ENCODE results near the gene ZNF17.
A peak's percentile ranks its signal among the peaks of the same experiment; 100 is the strongest.

The ZNF17 gene

DNA sequence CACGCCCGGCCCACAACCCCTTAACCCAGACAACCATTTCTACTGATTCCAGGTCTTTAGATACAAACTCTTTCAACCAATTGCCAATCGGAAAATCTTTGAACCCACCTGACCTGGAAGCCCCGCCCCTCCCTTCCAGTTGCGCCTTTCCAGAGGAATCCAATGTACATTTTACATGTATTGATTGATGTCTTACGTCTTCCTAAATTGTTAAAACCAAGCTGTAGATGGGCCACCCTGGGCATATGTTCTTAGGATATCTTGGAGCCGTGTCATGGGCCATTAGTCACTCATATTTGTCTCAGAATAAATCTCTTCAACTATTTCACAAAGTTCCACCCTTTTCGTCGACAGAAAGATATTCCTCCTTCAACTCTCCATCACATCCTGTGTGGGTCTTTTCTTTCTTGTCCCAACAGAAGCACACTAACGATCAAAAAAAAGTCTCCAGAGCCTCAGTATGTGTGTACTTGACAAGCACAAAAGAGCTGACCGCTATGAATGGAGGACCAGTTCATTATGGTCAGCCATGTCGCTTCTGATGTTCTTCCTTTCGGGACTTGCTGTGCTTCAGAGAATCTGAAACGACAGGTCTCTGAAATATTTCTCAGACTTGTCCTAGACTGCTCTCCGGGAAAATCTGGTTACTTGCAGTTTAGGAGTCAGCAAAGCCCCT, 23.6 kb downstream of the ZNF17 start:
- no peak for DNase-seq (ENCODE audit: low read depth)

DNA sequence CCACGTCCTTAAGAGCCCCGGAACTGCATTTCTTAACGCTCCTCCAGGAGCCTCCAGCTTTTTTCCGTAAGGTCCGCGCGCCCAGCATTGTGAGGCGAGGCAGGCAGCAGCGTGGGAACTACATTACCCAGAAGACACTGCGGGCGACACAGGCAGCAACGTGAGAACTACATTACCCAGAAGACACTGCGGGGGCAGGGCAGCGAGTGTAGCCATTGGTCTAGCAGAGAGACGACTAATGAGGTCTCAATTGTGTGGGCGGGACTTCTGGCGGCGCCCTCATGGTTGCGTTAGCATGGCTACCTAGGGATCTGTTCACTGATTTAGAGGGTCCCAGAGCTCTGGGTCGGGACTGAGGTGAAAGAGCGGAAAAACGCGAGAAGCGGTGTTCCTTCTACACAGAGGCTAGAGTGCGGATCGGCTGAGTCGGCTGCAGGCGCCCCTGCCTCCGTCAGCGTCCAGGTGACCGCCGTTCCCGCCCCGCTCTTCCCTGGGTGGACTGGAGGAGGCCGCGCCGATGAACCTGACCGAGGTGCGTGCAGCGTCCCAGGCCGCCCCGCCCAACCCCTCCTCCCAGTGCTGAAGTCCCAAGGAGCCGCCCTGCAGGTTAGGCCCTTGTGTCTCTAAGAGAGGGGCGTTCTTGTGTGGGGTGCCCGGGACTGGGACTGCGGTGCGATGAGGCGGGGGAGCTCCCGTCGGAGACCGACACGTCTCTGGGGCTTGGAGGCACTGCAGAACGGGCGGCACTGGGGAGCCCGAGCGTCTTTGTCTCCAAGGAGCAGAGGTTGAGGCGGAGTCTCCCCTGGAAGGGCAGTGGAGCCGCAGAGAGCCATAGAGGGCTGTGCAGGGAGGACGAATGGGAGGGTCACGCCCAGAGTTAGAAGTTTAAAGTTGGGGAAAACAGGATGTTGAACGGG, 24.4 kb downstream of the ZNF17 start, which contains the start of gene ZNF749:
Gene ZNF749 (plus strand): TSS at position 264 of the 917 bp plus-strand sequence. CDS start 254 bp downstream, at position 518.
- DNase-seq (ENCODE audit: low read depth): peak; percentile 91

DNA sequence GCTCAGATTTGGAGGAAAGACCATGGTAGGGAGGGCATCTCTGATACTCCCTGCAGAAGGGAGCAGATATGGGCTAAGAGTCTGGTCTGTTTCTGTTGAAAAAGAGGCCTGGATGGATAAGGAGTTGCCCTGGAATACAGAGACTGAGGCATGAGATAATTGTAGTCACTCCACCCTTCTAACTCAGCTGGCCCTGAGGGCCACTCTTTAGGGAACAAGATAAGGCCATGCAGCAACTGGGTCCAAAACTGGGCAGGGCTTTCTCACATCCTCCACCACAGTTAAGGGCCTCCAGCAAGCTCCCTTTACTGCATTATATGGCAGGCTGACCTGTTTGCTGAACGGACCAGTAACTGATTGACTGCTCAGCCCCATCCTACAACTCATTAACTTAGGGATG, 25.5 kb downstream of the ZNF17 start:
- DNase-seq (ENCODE audit: low read depth): no peak

DNA sequence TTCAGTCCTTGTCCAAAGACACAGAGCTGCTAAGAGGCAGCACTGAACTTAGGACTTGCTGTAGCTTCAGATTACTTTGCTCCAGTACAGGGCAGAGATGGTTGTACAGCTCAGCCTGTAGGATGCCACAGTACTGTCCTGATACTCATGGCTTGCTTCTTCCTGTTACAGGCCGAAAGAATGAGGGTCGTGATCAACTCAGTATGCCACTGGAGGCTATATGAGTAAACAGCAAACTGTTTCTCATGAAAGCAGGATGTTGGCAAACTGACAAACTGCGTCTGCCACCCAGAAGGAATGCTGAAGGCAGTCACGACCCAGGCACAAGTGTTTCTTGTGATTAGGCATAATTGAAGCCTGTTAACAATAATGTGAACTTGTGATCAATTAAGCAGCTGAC, 27.0 kb downstream of the ZNF17 start:
- no peak for DNase-seq (ENCODE audit: low read depth)

DNA sequence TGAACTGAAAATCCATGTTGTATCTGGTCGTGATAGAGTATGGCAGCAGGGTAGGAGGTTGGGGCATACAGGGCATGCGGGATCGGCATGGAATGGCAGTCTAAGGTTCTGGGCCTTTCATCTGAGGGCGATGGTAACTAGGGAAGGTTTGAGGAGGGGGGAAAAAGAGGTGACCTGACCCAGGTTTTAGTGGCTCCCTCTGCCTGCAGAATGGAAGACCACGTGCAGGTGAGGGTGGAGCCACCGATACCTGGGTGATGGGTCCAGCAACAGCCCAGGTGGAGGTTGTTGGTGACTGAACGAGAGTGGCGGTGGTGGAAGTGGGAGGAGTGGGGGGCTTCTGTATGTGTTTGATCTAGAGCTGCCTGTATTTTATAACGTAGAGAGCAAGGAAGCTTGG, 28.0 kb downstream of the ZNF17 start:
- no peak for DNase-seq (ENCODE audit: low read depth)

DNA sequence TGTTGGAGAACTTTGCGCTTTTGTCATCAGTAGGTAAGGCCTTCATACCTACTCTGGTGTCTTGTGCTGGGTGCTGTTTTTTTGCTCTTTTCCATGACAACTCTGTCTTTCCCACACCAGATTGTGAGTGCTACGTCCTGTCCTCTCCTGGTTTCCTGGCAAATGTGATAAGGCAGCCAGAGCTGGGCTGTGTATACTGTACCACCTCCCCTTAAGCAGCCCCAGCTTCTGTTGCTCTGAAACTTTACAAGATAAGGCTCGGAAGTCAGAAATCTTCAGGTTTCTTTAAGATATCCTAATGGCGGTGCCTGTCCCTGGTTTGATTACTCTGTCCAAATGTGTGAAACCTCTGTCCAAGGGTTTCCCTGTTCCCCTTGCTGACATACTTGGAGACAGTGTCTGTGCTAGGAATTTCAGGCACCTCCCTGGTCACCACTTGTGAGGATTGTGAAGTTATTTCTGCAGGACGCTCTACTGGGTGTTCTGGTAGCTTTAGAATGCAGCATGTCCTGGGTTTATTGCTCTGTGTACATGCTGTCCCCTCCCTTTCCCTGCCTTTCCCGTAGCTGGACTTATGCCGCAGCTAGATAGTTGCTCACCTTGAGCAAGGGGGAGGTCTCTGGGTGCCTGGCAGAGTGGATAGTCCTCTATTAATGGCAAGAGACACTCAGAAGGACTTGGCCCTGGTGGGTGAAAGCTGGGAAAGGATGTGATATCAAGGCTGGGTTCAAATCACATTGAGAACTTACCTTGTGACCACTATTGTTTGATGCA, 31.2 kb downstream of the ZNF17 start:
- no peak for DNase-seq (ENCODE audit: low read depth)

DNA sequence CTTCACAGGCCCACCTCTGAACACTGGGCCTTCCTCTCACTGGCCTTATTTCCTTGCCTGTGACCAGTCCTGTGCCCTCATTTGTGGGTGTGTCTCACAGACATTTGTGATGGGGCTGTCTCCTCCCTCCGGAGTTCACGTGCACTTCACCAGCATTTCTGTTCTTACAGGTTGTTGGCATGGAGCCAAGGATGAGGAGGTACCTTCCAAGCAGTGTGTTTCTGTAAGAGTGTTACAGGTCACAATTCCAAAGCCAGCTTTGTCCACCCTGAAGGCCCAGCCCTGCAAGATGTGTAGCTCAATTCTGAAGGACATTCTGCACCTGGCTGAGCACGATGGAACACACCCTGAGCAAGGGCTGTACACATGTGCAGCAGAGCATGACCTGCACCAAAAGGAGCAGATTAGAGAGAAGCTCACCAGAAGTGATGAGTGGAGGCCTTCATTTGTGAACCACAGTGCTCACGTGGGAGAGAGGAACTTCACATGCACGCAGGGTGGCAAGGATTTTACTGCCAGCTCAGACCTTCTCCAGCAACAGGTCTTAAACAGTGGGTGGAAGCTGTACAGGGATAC, 32.2 kb downstream of the ZNF17 start:
- no peak for DNase-seq (ENCODE audit: low read depth)

DNA sequence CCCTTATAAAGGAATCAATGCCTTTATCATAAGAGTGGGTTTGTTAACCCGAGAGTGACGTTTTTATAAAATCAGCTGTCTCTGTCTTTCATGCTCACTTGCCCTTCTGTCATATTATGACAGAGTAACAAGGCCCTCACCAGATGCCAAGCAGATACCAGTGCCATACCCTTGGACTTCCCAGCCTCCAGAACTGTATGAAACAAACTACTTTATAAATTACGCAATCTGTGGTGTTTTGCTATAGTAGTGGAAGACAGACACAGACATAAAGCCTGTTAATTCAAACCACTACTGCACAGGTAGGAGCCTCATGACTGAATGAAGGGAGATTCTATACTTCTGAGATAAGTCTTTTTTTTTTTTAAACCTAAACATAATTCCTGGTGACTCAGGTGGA, 41.3 kb downstream of the ZNF17 start:
- no peak for DNase-seq (ENCODE audit: low read depth)

DNA sequence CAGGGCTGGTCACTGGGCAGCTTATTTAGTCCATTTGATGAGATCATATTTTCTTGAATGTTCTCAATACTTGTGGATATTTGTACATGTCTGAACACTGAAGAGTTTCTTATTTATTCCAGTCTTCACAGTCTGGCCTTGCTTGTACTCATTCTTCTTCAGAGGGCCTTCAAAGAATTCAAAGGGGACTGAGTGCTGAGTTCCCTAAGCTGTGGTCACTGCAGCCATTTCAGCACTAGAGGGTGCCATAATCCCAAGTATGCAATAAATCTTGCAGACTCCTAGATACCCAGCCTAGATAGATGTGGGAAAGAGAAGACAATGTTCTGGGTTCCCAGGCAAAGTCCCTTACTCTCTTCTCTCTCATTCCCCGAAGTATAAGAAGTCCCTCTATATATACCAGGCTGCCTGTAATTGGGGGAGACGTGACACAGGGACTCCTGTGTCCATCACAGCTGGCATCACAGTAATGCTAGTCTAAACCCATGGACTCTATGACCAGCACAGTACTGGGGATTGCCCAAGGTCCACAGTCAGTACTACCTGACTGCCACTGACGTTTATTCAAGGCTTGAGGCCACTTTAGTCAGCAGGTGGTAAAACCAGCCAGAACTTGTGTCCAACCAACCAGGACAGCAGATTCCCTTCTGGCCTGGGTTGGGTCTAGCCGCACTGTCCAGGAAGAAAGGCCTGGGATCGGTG, 54.9 kb downstream of the ZNF17 start:
- no peak for DNase-seq (ENCODE audit: low read depth)

DNA sequence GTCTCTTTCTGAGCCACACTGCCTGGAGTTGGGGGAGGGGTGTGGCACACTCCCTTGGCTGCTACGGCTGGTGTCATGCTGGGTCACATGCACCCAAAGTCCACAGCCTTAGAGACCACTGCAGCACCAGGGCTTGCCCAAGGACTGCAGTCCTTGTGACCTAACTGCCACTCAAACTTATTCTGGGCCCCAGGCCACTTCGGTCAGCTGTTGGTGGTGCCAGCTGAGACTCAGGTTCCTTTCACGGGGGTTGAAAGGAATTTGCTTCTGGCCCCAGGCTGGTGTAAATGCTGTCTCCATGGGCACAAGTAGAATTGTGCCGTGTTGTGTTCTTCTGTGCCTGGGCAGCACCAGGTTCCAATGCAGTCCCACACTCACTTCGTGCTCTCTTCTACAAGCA, 55.5 kb downstream of the ZNF17 start:
- no peak for DNase-seq (ENCODE audit: low read depth)

Data from activated T-cell treated with anti-CD3 and anti-CD28 coated beads for 1 hour (primary cell).